Coronary artery (tissue), 2 donors: ENCODE measurements around the gene HCAR1.
"Not testable (repeated sequence)": the region's sequence is repeated elsewhere in the genome, so short reads cannot be mapped to it uniquely, and the experiment has no call there.

ENCODE experiments used
- DNase-seq: peaks from one replicate; pipeline ENCODE4 v3.0.0-alpha.2; 2017; ENCODE audit warnings: low spot score
- H3K27ac ChIP-seq, 2 donors: fragments of 200-600 bp; sonication (generic); one replicate each; pipeline ENCODE4 v1.5.1; 2016 to 2019
- H3K4me3 ChIP-seq: fragments of 200-600 bp; sonication (generic); 2 replicates; pipeline ENCODE4 v1.5.1; 2016; ENCODE audit warnings: mild to moderate bottlenecking, moderate library complexity
- TF ChIP-seq, protein P1 (sequence below): fragments of 200-600 bp; sonication (generic); IDR thresholded peaks from one replicate; pipeline ENCODE4 v1.5.1; 2019; ENCODE audit warnings: antibody characterized with exemption

Gene HCAR1

DNA sequence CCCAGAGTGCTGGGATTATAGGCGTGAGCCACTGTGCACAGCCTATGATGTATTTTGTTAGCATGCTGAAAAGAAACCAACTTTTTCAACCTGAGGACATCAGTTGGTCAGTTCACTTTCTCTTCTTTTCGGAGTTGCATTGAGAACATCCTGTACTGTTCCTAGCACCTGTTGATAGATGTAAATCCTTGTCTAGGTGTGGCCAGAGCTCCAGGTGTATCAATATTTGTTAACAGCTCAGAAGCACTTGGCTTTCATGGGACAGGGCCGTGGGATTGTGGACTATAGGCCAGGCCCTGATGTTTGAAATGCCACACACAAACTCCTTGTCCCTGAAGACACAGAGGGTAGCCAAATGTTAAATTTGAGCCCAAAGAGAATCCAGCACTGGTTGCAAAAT, 42.4 kb downstream of the HCAR1 start:
- TF ChIP-seq, protein P1, sequence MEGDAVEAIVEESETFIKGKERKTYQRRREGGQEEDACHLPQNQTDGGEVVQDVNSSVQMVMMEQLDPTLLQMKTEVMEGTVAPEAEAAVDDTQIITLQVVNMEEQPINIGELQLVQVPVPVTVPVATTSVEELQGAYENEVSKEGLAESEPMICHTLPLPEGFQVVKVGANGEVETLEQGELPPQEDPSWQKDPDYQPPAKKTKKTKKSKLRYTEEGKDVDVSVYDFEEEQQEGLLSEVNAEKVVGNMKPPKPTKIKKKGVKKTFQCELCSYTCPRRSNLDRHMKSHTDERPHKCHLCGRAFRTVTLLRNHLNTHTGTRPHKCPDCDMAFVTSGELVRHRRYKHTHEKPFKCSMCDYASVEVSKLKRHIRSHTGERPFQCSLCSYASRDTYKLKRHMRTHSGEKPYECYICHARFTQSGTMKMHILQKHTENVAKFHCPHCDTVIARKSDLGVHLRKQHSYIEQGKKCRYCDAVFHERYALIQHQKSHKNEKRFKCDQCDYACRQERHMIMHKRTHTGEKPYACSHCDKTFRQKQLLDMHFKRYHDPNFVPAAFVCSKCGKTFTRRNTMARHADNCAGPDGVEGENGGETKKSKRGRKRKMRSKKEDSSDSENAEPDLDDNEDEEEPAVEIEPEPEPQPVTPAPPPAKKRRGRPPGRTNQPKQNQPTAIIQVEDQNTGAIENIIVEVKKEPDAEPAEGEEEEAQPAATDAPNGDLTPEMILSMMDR = no peak
- H3K27ac ChIP-seq = no peak overlapping the region
- H3K4me3 ChIP-seq = no peak overlapping the region
- no peak for DNase-seq

DNA sequence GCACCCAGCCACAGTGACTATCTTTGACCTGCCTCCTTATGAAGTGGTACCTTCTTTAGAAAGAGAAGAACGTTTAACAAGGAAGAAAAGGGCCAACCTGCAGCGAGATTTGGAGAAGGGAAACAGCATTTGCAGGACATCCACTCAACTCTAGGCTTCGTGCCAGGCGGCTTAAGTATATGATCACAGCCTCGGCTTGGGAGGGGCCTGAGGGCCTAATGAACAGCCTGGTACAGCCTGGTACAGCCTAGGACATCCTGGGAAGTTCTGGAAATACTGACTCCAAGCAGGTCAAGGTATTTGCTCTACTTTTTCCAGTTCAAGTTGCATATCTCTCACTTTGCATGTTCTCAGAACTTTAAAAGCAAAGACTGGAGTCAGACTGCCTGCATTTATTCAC, 43.6 kb downstream of the HCAR1 start:
- TF ChIP-seq, protein P1 = no peak
- Histone ChIP-seq H3K4me3 (no peak overlapping the region), H3K27ac (no peak overlapping the region)
- no peak for DNase-seq

DNA sequence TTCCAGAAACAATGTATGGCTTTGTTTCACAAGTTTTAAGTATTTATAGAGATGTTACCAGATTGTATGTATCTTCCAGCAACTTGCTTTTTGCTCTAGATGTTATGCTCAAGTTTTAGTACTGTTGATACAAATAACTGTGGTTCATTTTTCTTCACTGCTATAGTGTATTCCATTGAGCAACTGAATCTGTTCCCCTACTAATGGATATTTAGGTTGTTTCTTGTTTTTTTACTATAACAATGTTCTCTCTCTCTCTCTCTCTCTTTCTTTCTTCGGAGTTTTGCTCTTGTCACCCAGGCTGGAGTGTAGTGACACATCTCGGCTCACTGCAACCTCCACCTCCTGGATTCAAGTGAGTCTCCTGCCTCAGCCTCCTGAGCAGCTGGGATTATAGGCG, 44.1 kb downstream of the HCAR1 start:
- TF ChIP-seq, protein P1 = no peak

DNA sequence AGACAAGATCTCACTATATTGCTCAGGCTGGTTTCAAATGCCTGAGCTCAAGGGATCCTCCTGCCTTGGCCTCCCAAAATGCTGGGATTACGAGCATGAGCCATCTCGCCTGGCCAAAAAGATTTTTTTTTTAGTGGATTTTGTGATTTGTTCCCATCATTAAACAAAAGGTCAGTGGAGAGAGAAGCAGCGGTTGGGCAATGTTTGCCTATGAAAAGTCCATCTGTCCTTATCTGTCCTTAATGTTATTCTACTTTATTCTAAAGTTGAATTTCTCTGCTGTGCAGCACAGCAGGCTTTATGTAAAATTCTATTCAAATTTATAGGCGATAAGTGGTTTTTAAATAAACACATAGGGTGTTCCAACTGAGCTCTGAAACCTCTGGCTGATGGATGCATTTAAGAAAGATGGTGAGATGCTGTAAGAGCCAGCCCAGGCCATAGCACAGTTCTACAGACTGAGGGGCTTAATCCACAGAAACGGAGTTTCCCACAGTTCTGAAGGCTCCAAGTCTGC, 46.3 kb downstream of the HCAR1 start:
- DNase-seq = no peak
- TF ChIP-seq, protein P1 = no peak
- H3K4me3 ChIP-seq = no peak overlapping the region
- H3K27ac ChIP-seq = no peak overlapping the region

More for the DNA sequence above, 44.1 kb downstream of the HCAR1 start:
- no peak for DNase-seq
- H3K4me3 ChIP-seq = no peak overlapping the region
- H3K27ac ChIP-seq = no peak overlapping the region

DNA sequence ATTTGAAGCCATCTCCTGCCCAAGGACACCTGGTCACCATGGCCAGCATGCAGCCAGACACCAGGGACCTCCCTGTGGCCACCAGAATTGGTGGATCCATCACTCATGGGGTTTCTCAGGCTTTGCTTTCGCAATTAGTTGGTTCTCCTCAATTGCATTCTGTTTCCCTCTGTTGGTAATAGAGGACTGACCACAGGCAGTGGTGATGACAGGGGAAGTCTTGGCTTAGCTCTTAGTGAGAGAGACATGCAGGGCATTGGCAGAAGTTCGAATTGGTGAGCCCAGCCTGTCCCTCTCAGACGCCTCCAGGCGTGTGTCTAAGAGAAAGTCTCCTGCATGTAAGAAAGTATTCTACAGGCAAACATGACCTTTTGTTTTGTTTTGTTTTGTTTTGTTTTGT, 48.8 kb downstream of the HCAR1 start:
- no peak for DNase-seq
- TF ChIP-seq, protein P1 = no peak
- H3K4me3 ChIP-seq = no peak overlapping the region
- H3K27ac ChIP-seq = no peak overlapping the region

- not testable (repeated sequence) for H3K4me3 ChIP-seq, DNase-seq, H3K27ac ChIP-seq
Measured at GRCh38 chr12:122680989-122681388, 49.7 kb downstream of the HCAR1 start.

- not testable (repeated sequence) for DNase-seq, H3K27ac ChIP-seq, H3K4me3 ChIP-seq
Measured at GRCh38 chr12:122676781-122677180, 53.9 kb downstream of the HCAR1 start.
